ENCODE results near the gene PRR16.

PRR16 gene

GRCh38 chr5:120504057-120504456, 40.0 kb downstream of the PRR16 start:
- no peaks in the 10 kb centered on the region for H3K36me3 ChIP-seq (ENCODE audit: control insufficient read depth, insufficient read depth, low read length)
- H3K4me3 ChIP-seq (replicated peaks; ENCODE audit: low read depth, low read length), result no peak overlapping the region
- TF ChIP-seq, protein P1, sequence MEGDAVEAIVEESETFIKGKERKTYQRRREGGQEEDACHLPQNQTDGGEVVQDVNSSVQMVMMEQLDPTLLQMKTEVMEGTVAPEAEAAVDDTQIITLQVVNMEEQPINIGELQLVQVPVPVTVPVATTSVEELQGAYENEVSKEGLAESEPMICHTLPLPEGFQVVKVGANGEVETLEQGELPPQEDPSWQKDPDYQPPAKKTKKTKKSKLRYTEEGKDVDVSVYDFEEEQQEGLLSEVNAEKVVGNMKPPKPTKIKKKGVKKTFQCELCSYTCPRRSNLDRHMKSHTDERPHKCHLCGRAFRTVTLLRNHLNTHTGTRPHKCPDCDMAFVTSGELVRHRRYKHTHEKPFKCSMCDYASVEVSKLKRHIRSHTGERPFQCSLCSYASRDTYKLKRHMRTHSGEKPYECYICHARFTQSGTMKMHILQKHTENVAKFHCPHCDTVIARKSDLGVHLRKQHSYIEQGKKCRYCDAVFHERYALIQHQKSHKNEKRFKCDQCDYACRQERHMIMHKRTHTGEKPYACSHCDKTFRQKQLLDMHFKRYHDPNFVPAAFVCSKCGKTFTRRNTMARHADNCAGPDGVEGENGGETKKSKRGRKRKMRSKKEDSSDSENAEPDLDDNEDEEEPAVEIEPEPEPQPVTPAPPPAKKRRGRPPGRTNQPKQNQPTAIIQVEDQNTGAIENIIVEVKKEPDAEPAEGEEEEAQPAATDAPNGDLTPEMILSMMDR (IDR thresholded peaks at IDR 0.05; ENCODE audit: insufficient read depth, low read length, poor library complexity, severe bottlenecking), result no peak
- no peaks in the 10 kb centered on the region for H3K27me3 ChIP-seq (replicated peaks; ENCODE audit: control insufficient read depth, insufficient read depth, low read length)
- no peak for DNase-seq (ENCODE audit: extremely low read depth, insufficient read length)

DNA sequence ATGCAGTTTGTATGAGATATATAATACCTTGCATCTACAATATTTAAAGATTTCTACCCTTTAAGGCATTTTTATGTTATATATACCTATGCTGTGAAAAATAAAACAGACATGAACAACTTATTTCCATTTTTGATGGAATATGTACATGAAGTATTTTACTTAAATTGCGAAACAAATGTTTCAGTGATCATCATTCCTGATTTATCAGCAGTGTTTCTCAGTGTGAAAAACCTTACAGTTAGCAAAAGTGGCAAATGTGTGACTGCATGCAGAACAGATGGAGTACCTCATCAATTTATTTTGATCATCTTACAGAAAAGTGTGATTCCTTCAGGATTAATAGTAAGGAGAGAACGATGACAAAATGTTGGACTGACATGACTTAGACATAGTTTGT, 43.1 kb downstream of the PRR16 start:
- Histone ChIP-seq H3K36me3 (ENCODE audit: control insufficient read depth, insufficient read depth, low read length) (no peaks in the 10 kb centered on the region), H3K27me3 (replicated peaks; ENCODE audit: control insufficient read depth, insufficient read depth, low read length) (no peaks in the 10 kb centered on the region), H3K4me3 (replicated peaks; ENCODE audit: low read depth, low read length) (no peak overlapping the region)
- DNase-seq (ENCODE audit: extremely low read depth, insufficient read length), result no peak
- TF ChIP-seq, protein P1 (IDR thresholded peaks at IDR 0.05; ENCODE audit: insufficient read depth, low read length, poor library complexity, severe bottlenecking), result no peak

DNA sequence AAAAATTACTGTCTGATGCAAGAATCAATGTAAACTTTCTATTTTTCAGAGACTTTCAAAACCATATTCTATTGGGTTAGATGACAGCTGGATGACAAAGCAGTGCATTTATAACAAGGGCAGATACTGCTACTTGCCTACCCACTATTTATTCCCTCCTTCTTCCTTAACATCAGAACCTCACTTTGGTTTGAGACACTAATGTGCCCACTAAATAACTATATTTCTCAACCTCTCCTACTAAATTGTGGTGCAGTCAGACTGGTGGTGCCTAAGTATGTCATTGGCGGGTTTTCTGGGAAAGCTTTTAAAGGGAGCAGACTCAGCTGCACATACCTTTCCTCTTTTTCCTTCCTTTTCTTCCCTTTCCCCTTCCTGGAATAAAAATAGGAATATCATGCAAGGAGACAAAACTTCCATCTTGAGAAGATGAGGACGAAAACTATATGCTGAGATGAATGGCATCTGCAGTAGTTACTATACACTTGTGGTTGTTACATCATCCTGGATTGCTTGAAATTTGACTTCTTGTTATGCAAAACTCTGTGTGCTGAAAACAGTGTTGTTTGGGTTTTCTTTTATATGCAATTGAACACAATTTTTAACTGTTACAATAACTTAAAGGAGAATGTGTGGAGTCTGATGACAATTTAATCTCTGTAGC, 43.8 kb downstream of the PRR16 start:
- Histone ChIP-seq H3K4me3 (replicated peaks; ENCODE audit: low read depth, low read length) (no peak overlapping the region), H3K27me3 (replicated peaks; ENCODE audit: control insufficient read depth, insufficient read depth, low read length) (no peaks in the 10 kb centered on the region), H3K36me3 (ENCODE audit: control insufficient read depth, insufficient read depth, low read length) (no peaks in the 10 kb centered on the region)
- DNase-seq (ENCODE audit: extremely low read depth, insufficient read length), result no peak
- TF ChIP-seq, protein P1 (IDR thresholded peaks at IDR 0.05; ENCODE audit: insufficient read depth, low read length, poor library complexity, severe bottlenecking), result no peak

DNA sequence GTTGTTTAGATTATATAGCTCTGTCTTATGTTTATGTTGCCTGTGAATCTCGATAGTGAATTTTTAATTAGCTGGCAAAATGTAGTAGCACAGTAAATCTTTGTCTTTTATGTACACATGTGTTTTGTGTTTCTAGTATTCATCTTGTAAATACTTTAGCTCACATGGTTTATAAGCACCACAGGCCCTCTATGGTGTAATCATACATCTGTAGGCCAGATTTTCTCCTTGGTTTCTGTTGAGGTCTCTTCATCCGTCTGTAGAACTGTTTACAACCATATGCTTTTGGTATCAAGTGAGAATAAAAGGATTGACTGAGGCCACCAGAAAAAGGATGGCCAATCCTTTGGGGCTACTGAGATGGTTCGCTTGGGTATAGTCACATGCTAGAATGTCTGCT, 45.0 kb downstream of the PRR16 start:
- Histone ChIP-seq H3K27me3 (replicated peaks; ENCODE audit: control insufficient read depth, insufficient read depth, low read length) (no peaks in the 10 kb centered on the region), H3K4me3 (replicated peaks; ENCODE audit: low read depth, low read length) (no peak overlapping the region), H3K36me3 (ENCODE audit: control insufficient read depth, insufficient read depth, low read length) (no peaks in the 10 kb centered on the region)
- TF ChIP-seq, protein P1 (IDR thresholded peaks at IDR 0.05; ENCODE audit: insufficient read depth, low read length, poor library complexity, severe bottlenecking), result no peak
- DNase-seq (ENCODE audit: extremely low read depth, insufficient read length), result no peak

DNA sequence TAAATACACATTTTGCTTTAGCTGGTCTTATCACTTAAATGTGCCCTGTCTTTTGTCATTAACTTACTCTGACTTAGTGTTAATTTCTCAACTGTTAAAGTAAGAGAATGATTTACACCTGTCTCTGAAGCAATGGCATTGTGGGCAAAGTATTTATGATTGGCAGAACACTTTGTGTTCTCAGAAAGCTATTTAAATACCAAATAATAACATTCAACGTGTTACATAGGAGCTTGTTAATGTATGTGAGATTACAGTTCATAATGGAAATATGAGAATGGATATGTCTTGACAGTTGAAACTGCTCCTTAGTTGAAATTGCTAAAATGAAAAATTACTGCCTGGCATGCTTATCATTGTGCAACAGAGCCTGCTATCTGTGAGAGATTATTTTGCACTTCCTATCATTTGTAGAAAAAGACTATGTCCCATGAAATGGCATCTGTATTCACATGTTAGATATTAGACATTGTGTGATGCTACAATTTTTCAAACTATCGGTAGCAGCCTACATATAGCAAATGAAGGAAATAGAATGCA, 46.1 kb downstream of the PRR16 start:
- DNase-seq (ENCODE audit: extremely low read depth, insufficient read length), result no peak
- Histone ChIP-seq H3K27me3 (replicated peaks; ENCODE audit: control insufficient read depth, insufficient read depth, low read length) (no peaks in the 10 kb centered on the region), H3K36me3 (ENCODE audit: control insufficient read depth, insufficient read depth, low read length) (no peaks in the 10 kb centered on the region), H3K4me3 (replicated peaks; ENCODE audit: low read depth, low read length) (no peak overlapping the region)
- TF ChIP-seq, protein P1 (IDR thresholded peaks at IDR 0.05; ENCODE audit: insufficient read depth, low read length, poor library complexity, severe bottlenecking), result no peak
